ENCODE results near the gene CLEC16A.

DNA sequence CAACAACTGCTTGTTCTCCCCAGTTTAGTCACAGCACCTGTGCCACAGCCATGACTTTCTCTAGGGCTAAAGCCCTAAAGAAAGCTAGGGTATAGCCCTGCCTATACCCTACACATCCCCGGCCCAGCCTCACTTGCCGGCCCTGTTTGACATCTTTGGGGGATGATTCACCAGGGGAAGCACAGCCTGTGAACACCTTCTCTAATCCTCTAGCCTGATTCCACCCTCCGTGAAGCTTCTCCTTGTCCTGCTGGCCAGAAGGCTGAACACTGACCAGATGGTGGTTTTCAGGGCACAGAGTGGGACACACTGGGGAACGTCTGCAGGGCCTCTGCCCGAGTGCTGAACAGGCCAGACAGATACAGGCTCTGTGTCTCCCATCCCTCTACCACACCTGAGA lies 6.0 kb downstream of the CLEC16A start:
- TF ChIP-seq, protein P1, sequence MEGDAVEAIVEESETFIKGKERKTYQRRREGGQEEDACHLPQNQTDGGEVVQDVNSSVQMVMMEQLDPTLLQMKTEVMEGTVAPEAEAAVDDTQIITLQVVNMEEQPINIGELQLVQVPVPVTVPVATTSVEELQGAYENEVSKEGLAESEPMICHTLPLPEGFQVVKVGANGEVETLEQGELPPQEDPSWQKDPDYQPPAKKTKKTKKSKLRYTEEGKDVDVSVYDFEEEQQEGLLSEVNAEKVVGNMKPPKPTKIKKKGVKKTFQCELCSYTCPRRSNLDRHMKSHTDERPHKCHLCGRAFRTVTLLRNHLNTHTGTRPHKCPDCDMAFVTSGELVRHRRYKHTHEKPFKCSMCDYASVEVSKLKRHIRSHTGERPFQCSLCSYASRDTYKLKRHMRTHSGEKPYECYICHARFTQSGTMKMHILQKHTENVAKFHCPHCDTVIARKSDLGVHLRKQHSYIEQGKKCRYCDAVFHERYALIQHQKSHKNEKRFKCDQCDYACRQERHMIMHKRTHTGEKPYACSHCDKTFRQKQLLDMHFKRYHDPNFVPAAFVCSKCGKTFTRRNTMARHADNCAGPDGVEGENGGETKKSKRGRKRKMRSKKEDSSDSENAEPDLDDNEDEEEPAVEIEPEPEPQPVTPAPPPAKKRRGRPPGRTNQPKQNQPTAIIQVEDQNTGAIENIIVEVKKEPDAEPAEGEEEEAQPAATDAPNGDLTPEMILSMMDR (IDR thresholded peaks at IDR 0.05), result no peak
- no peak for TF ChIP-seq POLR2A (IDR thresholded peaks at IDR 0.05)

Measured in gastroesophageal sphincter (tissue), 3 donors.